OCI-LY1 (cell line): Measurements from ENCODE around the gene MAST4.

Experiments
- H2AFZ ChIP-seq: fragments of 200-600 bp; sonication (generic), shearing (Covaris generic); 2 replicates; pipeline ENCODE4 v1.6.0; 2014; ENCODE audit warnings: antibody characterized with exemption, mild to moderate bottlenecking, low read length
- H3F3A ChIP-seq: fragments of 200-600 bp; sonication (generic), shearing (Covaris generic); 2 replicates; pipeline ENCODE4 v1.6.0; 2014; ENCODE audit warnings: mild to moderate bottlenecking, antibody characterized with exemption, low read length, moderate library complexity; ENCODE audit not compliant: insufficient read depth
- H3K27ac ChIP-seq: fragments of 200-600 bp; sonication (generic); 2 replicates; pipeline ENCODE4 v1.5.1; 2014; ENCODE audit warnings: low read length, mixed run types, mild to moderate bottlenecking, low read depth; ENCODE audit not compliant: poor library complexity, severe bottlenecking
- H3K27me3 ChIP-seq: fragments of 200-600 bp; sonication (generic); 2 replicates; pipeline ENCODE4 v1.6.0; 2014; ENCODE audit warnings: antibody characterized with exemption, mild to moderate bottlenecking, low read length, moderate library complexity; ENCODE audit not compliant: insufficient read depth
- H3K36me3 ChIP-seq: fragments of 200-600 bp; sonication (generic); 2 replicates; pipeline ENCODE4 v1.6.1; 2014; ENCODE audit warnings: mild to moderate bottlenecking, antibody characterized with exemption, low read length, moderate library complexity, mixed read lengths; ENCODE audit not compliant: insufficient read depth
- H3K4me1 ChIP-seq: fragments of 200-600 bp; sonication (generic); 2 replicates; pipeline ENCODE4 v1.5.1; 2014; ENCODE audit warnings: mild to moderate bottlenecking, low read length, moderate library complexity; ENCODE audit not compliant: insufficient read depth, severe bottlenecking
- H3K4me2 ChIP-seq: fragments of 200-600 bp; sonication (generic), shearing (Covaris generic); 2 replicates; pipeline ENCODE4 v1.6.1; 2014; ENCODE audit warnings: low read length
- H3K4me3 ChIP-seq: fragments of 200-600 bp; sonication (generic); 2 replicates; pipeline ENCODE4 v1.5.1; 2014; ENCODE audit warnings: low read length, low read depth, mild to moderate bottlenecking, mixed read lengths; ENCODE audit not compliant: poor library complexity, severe bottlenecking
- H3K79me2 ChIP-seq: fragments of 200-600 bp; shearing (Covaris generic); 2 replicates; pipeline ENCODE4 v1.6.1; 2016; ENCODE audit warnings: mixed run types, low read length, mixed read lengths; ENCODE audit not compliant: insufficient read depth
- H3K9ac ChIP-seq: fragments of 200-600 bp; sonication (generic), shearing (Covaris generic); 2 replicates; pipeline ENCODE4 v1.6.1; 2014; ENCODE audit warnings: mild to moderate bottlenecking, low read length, mixed read lengths
- H3K9me2 ChIP-seq: fragments of 200-600 bp; sonication (generic), shearing (Covaris generic); 2 replicates; pipeline ENCODE4 v1.6.1; 2014; ENCODE audit warnings: low read depth, mild to moderate bottlenecking, low read length, mixed read lengths
- H3K9me3 ChIP-seq: fragments of 200-600 bp; shearing (Covaris generic); 2 replicates; pipeline ENCODE4 v1.6.1; 2014; ENCODE audit warnings: low read length, mixed read lengths
- H4K20me1 ChIP-seq: fragments of 200-600 bp; sonication (generic), shearing (Covaris generic); 2 replicates; pipeline ENCODE4 v1.6.0; 2016; ENCODE audit warnings: mild to moderate bottlenecking, low read length; ENCODE audit not compliant: insufficient read depth
- CTCF ChIP-seq: fragments of 200-600 bp; sonication (generic), shearing (Covaris generic); IDR thresholded peaks from 2 replicates; pipeline ENCODE4 v1.5.1; 2017; ENCODE audit warnings: mild to moderate bottlenecking, antibody characterized with exemption, low read length, moderate library complexity, mixed read lengths
- EZH2 ChIP-seq: fragments of 200-600 bp; sonication (generic), shearing (Covaris generic); IDR thresholded peaks from 2 replicates; pipeline ENCODE4 v1.8.0; 2017; ENCODE audit warnings: borderline replicate concordance, mixed run types, mild to moderate bottlenecking, antibody characterized with exemption, low read length, moderate library complexity, mixed read lengths

Gene MAST4

GRCh38 chr5:66986009-66986408 is 389.8 kb downstream of the MAST4 start:
- Histone ChIP-seq H3K27ac (no peak overlapping the region), H3K4me3 (no peak overlapping the region), H3K27me3 (no peaks in the 10 kb centered on the region), H3K9ac (no peak overlapping the region), H4K20me1 (no peaks in the 10 kb centered on the region), H3K9me3 (no peaks in the 10 kb centered on the region), H3K79me2 (no peaks in the 10 kb centered on the region), H3K4me2 (no peak overlapping the region), H3F3A (no peaks in the 10 kb centered on the region), H3K36me3 (no peaks in the 10 kb centered on the region), H2AFZ (no peak overlapping the region), H3K9me2 (no peaks in the 10 kb centered on the region), H3K4me1 (no peaks in the 10 kb centered on the region)
- no peak for TF ChIP-seq CTCF

- no peak overlapping the region for H3K4me2 ChIP-seq
These were observed 390.3 kb downstream of the MAST4 start for GRCh38 chr5:66986534-66986933.

GRCh38 chr5:66987126-66987525 is 390.9 kb downstream of the MAST4 start:
- Histone ChIP-seq H3K79me2 (no peaks in the 10 kb centered on the region), H3K27me3 (no peaks in the 10 kb centered on the region), H3K27ac (no peak overlapping the region), H4K20me1 (no peaks in the 10 kb centered on the region), H3K9me3 (no peaks in the 10 kb centered on the region), H3K9me2 (no peaks in the 10 kb centered on the region), H2AFZ (no peak overlapping the region), H3F3A (no peaks in the 10 kb centered on the region), H3K4me1 (no peaks in the 10 kb centered on the region), H3K36me3 (no peaks in the 10 kb centered on the region), H3K4me2 (no peak overlapping the region), H3K4me3 (no peak overlapping the region), H3K9ac (no peak overlapping the region)
- TF ChIP-seq EZH2 (no peak), CTCF (no peak)

More at GRCh38 chr5:66986534-66986933, 390.3 kb downstream of the MAST4 start:
- H3K4me3 ChIP-seq: no peak overlapping the region
- H3K79me2 ChIP-seq: no peaks in the 10 kb centered on the region
- no peaks in the 10 kb centered on the region for H3K27me3 ChIP-seq
- H3F3A ChIP-seq: no peaks in the 10 kb centered on the region
- TF ChIP-seq EZH2 (no peak), CTCF (no peak)
- no peak overlapping the region for H2AFZ ChIP-seq
- H4K20me1 ChIP-seq: no peaks in the 10 kb centered on the region
- H3K36me3 ChIP-seq: no peaks in the 10 kb centered on the region
- no peak overlapping the region for H3K9ac ChIP-seq
- no peaks in the 10 kb centered on the region for H3K9me3 ChIP-seq
- no peaks in the 10 kb centered on the region for H3K9me2 ChIP-seq
- H3K4me1 ChIP-seq: no peaks in the 10 kb centered on the region
- no peak overlapping the region for H3K27ac ChIP-seq
